ENCODE results near the gene OR51F2. TPM values are rescaled to one million over a fixed set of nuclear protein-coding genes. Genes with fewer than 3 reads are reported as not detected.
"Not testable (repeated sequence)": the region's sequence is repeated elsewhere in the genome, so short reads cannot be mapped to it uniquely, and the experiment has no call there.

OR51F2 gene
- total RNA-seq, 4 donors from 2014 or later, result not detected

- H3K27ac ChIP-seq (replicated peaks in 1 of 4), result no peak overlapping the region
- H3K27me3 ChIP-seq, result no peaks in the 10 kb centered on the region
- no peak for TF ChIP-seq EP300 (IDR thresholded peaks at IDR 0.05)
- no peak for TF ChIP-seq POLR2AphosphoS5 (IDR thresholded peaks at IDR 0.05)
- TF ChIP-seq CTCF (IDR thresholded peaks at IDR 0.05), result no peak
- TF ChIP-seq POLR2A (IDR thresholded peaks at IDR 0.05; ENCODE audit: low read depth), result no peak
- WGBS, result 53% methylated on average over 2 of the region's 2 CpGs
- no peak for DNase-seq (ENCODE audit: extremely low spot score)
- intact Hi-C loops (cut with DNase I), result no loop called here
- H3K9me3 ChIP-seq, result no peaks in the 10 kb centered on the region
- H3K4me1 ChIP-seq, result no peaks in the 10 kb centered on the region
- no peak overlapping the region for H3K4me3 ChIP-seq
- H3K36me3 ChIP-seq, result no peaks in the 10 kb centered on the region
These were observed 9.8 kb downstream of the OR51F2 start for GRCh38 chr11:4830909-4831308.

GRCh38 chr11:4839851-4840549 lies 18.9 kb downstream of the OR51F2 start:
- DNase-seq (ENCODE audit: extremely low spot score), result no peak
- Histone ChIP-seq H3K36me3 (no peaks in the 10 kb centered on the region), H3K4me3 (no peak overlapping the region), H3K27ac (replicated peaks in 1 of 4) (no peak overlapping the region), H3K9me3 (no peaks in the 10 kb centered on the region), H3K27me3 (no peaks in the 10 kb centered on the region), H3K4me1 (no peaks in the 10 kb centered on the region)
- no peak for TF ChIP-seq EP300 (IDR thresholded peaks at IDR 0.05)
- TF ChIP-seq CTCF (IDR thresholded peaks at IDR 0.05), result no peak
- 94% methylated on average over 2 of the region's 2 CpGs for WGBS
- intact Hi-C loops (cut with DNase I), result no loop called here

GRCh38 chr11:4848908-4849532 lies 27.9 kb downstream of the OR51F2 start, which contains the start of gene OR51S1:
OR51S1 (minus strand) TSS chr11:4849208; CDS start chr11:4849208, 0 bp downstream.
- intact Hi-C loops (cut with DNase I), result no loop called here
- WGBS, result 74% methylated on average over 9 of the region's 9 CpGs
- Histone ChIP-seq H3K27ac (replicated peaks in 1 of 4) (no peak within 1 kb of the TSS), H3K36me3 (no peaks in the 10 kb centered on the region), H3K4me3 (no peak within 1 kb of the TSS), H3K9me3 (no peaks in the 10 kb centered on the region), H3K27me3 (no peaks in the 10 kb centered on the region), H3K4me1 (peaks cover 0 to 6% (median 2%) of the 10 kb centered on the region in 4 donors)
- TF ChIP-seq POLR2A (IDR thresholded peaks at IDR 0.05; ENCODE audit: low read depth), result no peak
- no peak for DNase-seq (ENCODE audit: extremely low spot score)

- H3K27ac ChIP-seq (replicated peaks in 1 of 4), result no peak overlapping the region
- H3K4me1 ChIP-seq, result peaks cover 0 to 6% (median 2%) of the 10 kb centered on the region in 4 donors
- no peak overlapping the region for H3K4me3 ChIP-seq
- no peaks in the 10 kb centered on the region for H3K27me3 ChIP-seq
- intact Hi-C loops (cut with DNase I), result no loop called here
- H3K36me3 ChIP-seq, result no peaks in the 10 kb centered on the region
- no peaks in the 10 kb centered on the region for H3K9me3 ChIP-seq
- DNase-seq (ENCODE audit: extremely low spot score), result no peak
- 10% methylated on average over 4 of the region's 4 CpGs for WGBS
- TF ChIP-seq POLR2A (IDR thresholded peaks at IDR 0.05; ENCODE audit: low read depth) (no peak), CTCF (IDR thresholded peaks at IDR 0.05) (no peak), POLR2AphosphoS5 (IDR thresholded peaks at IDR 0.05) (no peak), EP300 (IDR thresholded peaks at IDR 0.05) (no peak)
These were observed 29.9 kb downstream of the OR51F2 start for GRCh38 chr11:4851033-4851432.

- intact Hi-C loops (cut with DNase I); H3K9me3 ChIP-seq; H3K4me1 ChIP-seq; H3K27me3 ChIP-seq; DNase-seq (ENCODE audit: extremely low spot score); H3K4me3 ChIP-seq; H3K27ac ChIP-seq (replicated peaks in 1 of 4); H3K36me3 ChIP-seq: not testable (repeated sequence)
- 83% methylated on average over 7 of the region's 7 CpGs for WGBS
These were observed 33.2 kb downstream of the OR51F2 start for GRCh38 chr11:4854286-4854685.
